H1 (cell line): ENCODE measurements around the gene UBAP2. TPM values are rescaled to one million over a fixed set of nuclear protein-coding genes. Genes with fewer than 3 reads are reported as not detected.
A peak's percentile ranks its signal among the peaks of the same experiment; 100 is the strongest.

Experiments
- ATF3 ChIP-seq: IDR thresholded peaks from 2 replicates; pipeline ENCODE4 v1.6.1; 2011; ENCODE audit warnings: low read depth, mild to moderate bottlenecking, low read length; ENCODE audit not compliant: insufficient read depth
- BACH1 ChIP-seq: IDR thresholded peaks from 2 replicates; pipeline ENCODE4 v1.6.1; 2012; ENCODE audit warnings: low read length, improper control_type of control experiment
- CBX5 ChIP-seq: fragments of 300-800, 300-1000 bp; sonication (generic); IDR thresholded peaks from 2 replicates; pipeline ENCODE4 v1.7.1; 2016; ENCODE audit warnings: antibody characterized with exemption, low read length, low read depth
- CEBPB ChIP-seq: IDR thresholded peaks from 2 replicates; pipeline ENCODE4 v1.6.1; 2012; ENCODE audit warnings: low read depth, low read length
- CHD2 ChIP-seq: IDR thresholded peaks from 2 replicates; pipeline ENCODE4 v1.6.1; 2012; ENCODE audit warnings: low read length, improper control_type of control experiment
- CTCF ChIP-seq, 3 experiments: IDR thresholded peaks; 1 replicate in 2 of 3; 2 replicates in 1 of 3; pipeline versions ENCODE4 v1.5.1 to v1.6.1; 2011; ENCODE audit warnings: low read length in 3 of 3, mild to moderate bottlenecking in 3 of 3, inconsistent platforms in 2 of 3, low read depth in 1 of 3, moderate library complexity in 1 of 3; ENCODE audit not compliant: insufficient read depth in 1 of 3; ENCODE audit errors: control extremely low read depth in 1 of 3
- FOSL1 ChIP-seq: IDR thresholded peaks from 2 replicates; pipeline ENCODE4 v1.6.1; 2011; ENCODE audit warnings: mild to moderate bottlenecking, low read depth, low read length, moderate library complexity; ENCODE audit not compliant: insufficient read depth
- HDAC2 ChIP-seq, 2 experiments: fragments of 300-600 bp in 1 of 2; sonication (generic) in 1 of 2; IDR thresholded peaks; 2 replicates each; pipeline ENCODE4 v1.6.1; 2011 to 2012; ENCODE audit warnings: low read depth in 2 of 2, low read length in 2 of 2, mild to moderate bottlenecking in 2 of 2, moderate library complexity in 2 of 2, borderline replicate concordance in 1 of 2, inconsistent platforms in 1 of 2
- HDAC6 ChIP-seq: IDR thresholded peaks from one replicate; pipeline ENCODE4 v1.7.1; 2012; ENCODE audit warnings: low read depth, mild to moderate bottlenecking, inconsistent platforms, low read length, moderate library complexity
- KDM1A ChIP-seq: fragments of 200-600, 300-600 bp; sonication (generic); IDR thresholded peaks from 2 replicates; pipeline ENCODE4 v1.7.1; 2016; ENCODE audit warnings: mild to moderate bottlenecking, low read length, borderline replicate concordance
- PHF8 ChIP-seq: fragments of 200-600 bp; sonication (generic); conservative IDR thresholded peaks from 2 replicates; pipeline ENCODE4 v1.7.1; 2012; ENCODE audit warnings: low read depth, mild to moderate bottlenecking, inconsistent platforms, low read length, moderate library complexity
- SIN3A ChIP-seq, 2 experiments: IDR thresholded peaks in 1 of 2; conservative IDR thresholded peaks in 1 of 2; 2 replicates each; pipeline ENCODE4 v1.6.1; 2011 to 2012; ENCODE audit warnings: low read length in 2 of 2, improper control_type of control experiment in 1 of 2, low read depth in 1 of 2, mild to moderate bottlenecking in 1 of 2
- SIRT6 ChIP-seq: IDR thresholded peaks from one replicate; pipeline ENCODE4 v1.7.1; 2012; ENCODE audit warnings: low read length, inconsistent platforms
- SP4 ChIP-seq: IDR thresholded peaks from 2 replicates; pipeline ENCODE4 v1.6.1; 2012; ENCODE audit warnings: low read length, inconsistent platforms
- TAF7 ChIP-seq: optimal IDR thresholded peaks from 2 replicates; pipeline ENCODE3; 2011; ENCODE audit warnings: low read depth, mild to moderate bottlenecking, inconsistent platforms, low read length, moderate library complexity, borderline replicate concordance
- TBP ChIP-seq: IDR thresholded peaks from 2 replicates; pipeline ENCODE4 v1.6.1; 2011; ENCODE audit warnings: low read depth, low read length, improper control_type of control experiment
- TCF12 ChIP-seq: IDR thresholded peaks from 2 replicates; pipeline ENCODE4 v1.6.1; 2011; ENCODE audit warnings: low read depth, mild to moderate bottlenecking, low read length
- TEAD4 ChIP-seq: IDR thresholded peaks from 2 replicates; pipeline ENCODE4 v1.6.1; 2012; ENCODE audit warnings: low read depth, low read length, inconsistent platforms, mixed read lengths
- USF2 ChIP-seq: IDR thresholded peaks from 2 replicates; pipeline ENCODE4 v1.6.1; 2011; ENCODE audit warnings: low read length, improper control_type of control experiment
- polyA plus RNA-seq, 7 experiments: library from polyadenylated mRNA; depleted of rRNA in 3 of 7; stranded (reverse) in 5 of 7; unstranded in 2 of 7; fragments of >200 nt in 5 of 7; fragments of 200-250 nt in 2 of 7; gene quantifications; 1 replicate in 5 of 7; 2 replicates in 1 of 7; 4 replicates in 1 of 7; pipeline versions ENCODE4 v1.2.1 to v1.2.3, GENCODE V29; 2011 to 2013; ENCODE audit warnings: missing spikeins in 2 of 7, mixed read lengths in 2 of 7
- total RNA-seq: library from RNA; stranded (reverse); fragmentation: NEBNext Ultra II Directional; extraction: Animal tissue kit (Norgen Biotek cat#: 25700); gene quantifications from 2 replicates; pipeline ENCODE4 v1.2.1, GENCODE V29; 2021

UBAP2 gene
- total and polyA plus RNA-seq, 2 of the 8 experiments (the other 6 are each of a cell fraction or from before 2014, with no cell fraction given), result 75.0 to 81.4 TPM

- TF ChIP-seq BACH1, result peak; percentile 39; the same call in 1 of the 2 replicates
- TF ChIP-seq FOSL1, result no peak
- TF ChIP-seq HDAC6, result no peak
- peak; percentile 83 for TF ChIP-seq ATF3
- no peak for TF ChIP-seq SIRT6
- no peak for TF ChIP-seq CBX5
- no peak for TF ChIP-seq SP4
- no peak for TF ChIP-seq KDM1A
- peak; percentile 23 to 80; a peak in 1 of 4 replicates for TF ChIP-seq SIN3A (conservative IDR thresholded peaks at IDR 0.05 in 1 of 2, IDR thresholded peaks at IDR 0.05 in 1 of 2; ENCODE audit: low read depth in 1 of 2, low read length in 2 of 2)
- TF ChIP-seq HDAC2 (IDR thresholded peaks at IDR 0.05; ENCODE audit: borderline replicate concordance in 1 of 2, low read depth in 2 of 2, low read length in 2 of 2), result no peak
- peak; percentile 87 for TF ChIP-seq USF2
- peak; percentile 97 for TF ChIP-seq TAF7
- peak; percentile 97 for TF ChIP-seq PHF8
- TF ChIP-seq TBP, result peak; percentile 96
- TF ChIP-seq CEBPB, result no peak
- TF ChIP-seq TCF12, result peak; percentile 45; the same call in 1 of the 2 replicates
- no peak for TF ChIP-seq CTCF (IDR thresholded peaks at IDR 0.05; ENCODE audit: control extremely low read depth in 1 of 3, insufficient read depth in 1 of 3, low read depth in 1 of 3, low read length in 3 of 3)
- no peak; the same call in 1 of the 2 replicates for TF ChIP-seq CHD2
- TF ChIP-seq TEAD4, result peak; percentile 61
Measured at GRCh38 chr9:34048727-34049629, at the start of gene UBAP2 (continued).
